ENCODE results near the gene SLC6A11.

SLC6A11 gene

GRCh38 chr3:10816863-10817253 is 830 bp downstream of the SLC6A11 start:
- Histone ChIP-seq H3K4me3 (ENCODE audit: low read length in 2 of 2) (no peak overlapping the region), H3K9me3 (ENCODE audit: control insufficient read depth in 2 of 2, low read length in 2 of 2) (no peaks in the 10 kb centered on the region), H3K27me3 (ENCODE audit: control insufficient read depth in 1 of 2, insufficient read depth in 2 of 2, low read length in 2 of 2) (peaks cover 18 to 26% of the 10 kb centered on the region in 2 donors), H3K4me1 (ENCODE audit: control insufficient read depth, insufficient read depth, low read length) (peaks cover 2% of the 10 kb centered on the region), H3K36me3 (ENCODE audit: control insufficient read depth in 2 of 2, insufficient read depth in 2 of 2, low read length in 2 of 2) (no peaks in the 10 kb centered on the region), H3K9ac (ENCODE audit: low read length in 2 of 2) (no peak overlapping the region), H3K27ac (ENCODE audit: low read length) (no peak overlapping the region)

- H3K9me3 ChIP-seq (ENCODE audit: control insufficient read depth in 2 of 2, low read length in 2 of 2): no peaks in the 10 kb centered on the region
- H3K4me3 ChIP-seq (ENCODE audit: low read length in 2 of 2): no peak overlapping the region
- H3K27me3 ChIP-seq (ENCODE audit: control insufficient read depth in 1 of 2, insufficient read depth in 2 of 2, low read length in 2 of 2): peaks cover 18 to 26% of the 10 kb centered on the region in 2 donors
- no peak overlapping the region for H3K27ac ChIP-seq (ENCODE audit: low read length)
- peaks cover 2% of the 10 kb centered on the region for H3K4me1 ChIP-seq (ENCODE audit: control insufficient read depth, insufficient read depth, low read length)
- H3K9ac ChIP-seq (ENCODE audit: low read length in 2 of 2): no peak overlapping the region
- H3K36me3 ChIP-seq (ENCODE audit: control insufficient read depth in 2 of 2, insufficient read depth in 2 of 2, low read length in 2 of 2): no peaks in the 10 kb centered on the region
Observed at GRCh38 chr3:10817506-10817905, 1.5 kb downstream of the SLC6A11 start.

- Histone ChIP-seq H3K9me3 (ENCODE audit: control insufficient read depth in 2 of 2, low read length in 2 of 2) (no peaks in the 10 kb centered on the region), H3K36me3 (ENCODE audit: control insufficient read depth in 2 of 2, insufficient read depth in 2 of 2, low read length in 2 of 2) (no peaks in the 10 kb centered on the region), H3K4me3 (ENCODE audit: low read length in 2 of 2) (no peak overlapping the region), H3K4me1 (ENCODE audit: control insufficient read depth, insufficient read depth, low read length) (no peaks in the 10 kb centered on the region), H3K9ac (ENCODE audit: low read length in 2 of 2) (no peak overlapping the region), H3K27me3 (ENCODE audit: control insufficient read depth in 1 of 2, insufficient read depth in 2 of 2, low read length in 2 of 2) (peaks cover 7 to 11% of the 10 kb centered on the region in 2 donors), H3K27ac (ENCODE audit: low read length) (no peak overlapping the region)
Observed at GRCh38 chr3:10822055-10822454, 6.0 kb downstream of the SLC6A11 start.

GRCh38 chr3:10822708-10823515 is 6.9 kb downstream of the SLC6A11 start:
- Histone ChIP-seq H3K27me3 (ENCODE audit: control insufficient read depth in 1 of 2, insufficient read depth in 2 of 2, low read length in 2 of 2) (peaks cover 3 to 4% of the 10 kb centered on the region in 2 donors), H3K4me3 (ENCODE audit: low read length in 2 of 2) (no peak overlapping the region), H3K4me1 (ENCODE audit: control insufficient read depth, insufficient read depth, low read length) (no peaks in the 10 kb centered on the region), H3K9ac (ENCODE audit: low read length in 2 of 2) (no peak overlapping the region), H3K27ac (ENCODE audit: low read length) (no peak overlapping the region), H3K9me3 (ENCODE audit: control insufficient read depth in 2 of 2, low read length in 2 of 2) (no peaks in the 10 kb centered on the region), H3K36me3 (ENCODE audit: control insufficient read depth in 2 of 2, insufficient read depth in 2 of 2, low read length in 2 of 2) (no peaks in the 10 kb centered on the region)

- H3K27me3 ChIP-seq (ENCODE audit: control insufficient read depth in 1 of 2, insufficient read depth in 2 of 2, low read length in 2 of 2): peaks cover 3 to 4% of the 10 kb centered on the region in 2 donors
- no peak overlapping the region for H3K4me3 ChIP-seq (ENCODE audit: low read length in 2 of 2)
- H3K36me3 ChIP-seq (ENCODE audit: control insufficient read depth in 2 of 2, insufficient read depth in 2 of 2, low read length in 2 of 2): no peaks in the 10 kb centered on the region
- H3K4me1 ChIP-seq (ENCODE audit: control insufficient read depth, insufficient read depth, low read length): no peaks in the 10 kb centered on the region
- no peaks in the 10 kb centered on the region for H3K9me3 ChIP-seq (ENCODE audit: control insufficient read depth in 2 of 2, low read length in 2 of 2)
- no peak overlapping the region for H3K27ac ChIP-seq (ENCODE audit: low read length)
- no peak overlapping the region for H3K9ac ChIP-seq (ENCODE audit: low read length in 2 of 2)
Observed at GRCh38 chr3:10823516-10823818, 7.4 kb downstream of the SLC6A11 start.

- Histone ChIP-seq H3K4me3 (ENCODE audit: low read length in 2 of 2) (no peak overlapping the region), H3K9me3 (ENCODE audit: control insufficient read depth in 2 of 2, low read length in 2 of 2) (no peaks in the 10 kb centered on the region), H3K36me3 (ENCODE audit: control insufficient read depth in 2 of 2, insufficient read depth in 2 of 2, low read length in 2 of 2) (no peaks in the 10 kb centered on the region), H3K27ac (ENCODE audit: low read length) (no peak overlapping the region), H3K4me1 (ENCODE audit: control insufficient read depth, insufficient read depth, low read length) (no peaks in the 10 kb centered on the region), H3K27me3 (ENCODE audit: control insufficient read depth in 1 of 2, insufficient read depth in 2 of 2, low read length in 2 of 2) (peaks cover 3 to 4% of the 10 kb centered on the region in 2 donors), H3K9ac (ENCODE audit: low read length in 2 of 2) (no peak overlapping the region)
Observed at GRCh38 chr3:10824468-10824867, 8.4 kb downstream of the SLC6A11 start.

GRCh38 chr3:10833855-10834414 is 17.9 kb downstream of the SLC6A11 start:
- Histone ChIP-seq H3K4me3 (ENCODE audit: low read length in 2 of 2) (no peak overlapping the region), H3K9ac (ENCODE audit: low read length in 2 of 2) (no peak overlapping the region), H3K9me3 (ENCODE audit: control insufficient read depth in 2 of 2, low read length in 2 of 2) (no peaks in the 10 kb centered on the region), H3K4me1 (ENCODE audit: control insufficient read depth, insufficient read depth, low read length) (peaks cover 7% of the 10 kb centered on the region), H3K36me3 (ENCODE audit: control insufficient read depth in 2 of 2, insufficient read depth in 2 of 2, low read length in 2 of 2) (no peaks in the 10 kb centered on the region), H3K27ac (ENCODE audit: low read length) (no peak overlapping the region), H3K27me3 (ENCODE audit: control insufficient read depth in 1 of 2, insufficient read depth in 2 of 2, low read length in 2 of 2) (peaks cover 2 to 3% of the 10 kb centered on the region in 2 donors)

GRCh38 chr3:10834951-10835350 is 18.9 kb downstream of the SLC6A11 start:
- peaks cover 7% of the 10 kb centered on the region for H3K4me1 ChIP-seq (ENCODE audit: control insufficient read depth, insufficient read depth, low read length)
- H3K27me3 ChIP-seq (ENCODE audit: control insufficient read depth in 1 of 2, insufficient read depth in 2 of 2, low read length in 2 of 2): peaks cover 2 to 3% of the 10 kb centered on the region in 2 donors
- H3K27ac ChIP-seq (ENCODE audit: low read length): no peak overlapping the region
- H3K4me3 ChIP-seq (ENCODE audit: low read length in 2 of 2): no peak overlapping the region
- H3K9me3 ChIP-seq (ENCODE audit: control insufficient read depth in 2 of 2, low read length in 2 of 2): no peaks in the 10 kb centered on the region
- H3K9ac ChIP-seq (ENCODE audit: low read length in 2 of 2): no peak overlapping the region
- H3K36me3 ChIP-seq (ENCODE audit: control insufficient read depth in 2 of 2, insufficient read depth in 2 of 2, low read length in 2 of 2): no peaks in the 10 kb centered on the region

- Histone ChIP-seq H3K4me3 (ENCODE audit: low read length in 2 of 2) (no peak overlapping the region), H3K9ac (ENCODE audit: low read length in 2 of 2) (no peak overlapping the region)
Observed at GRCh38 chr3:10835406-10835805, 19.4 kb downstream of the SLC6A11 start.

GRCh38 chr3:10836676-10837075 is 20.6 kb downstream of the SLC6A11 start:
- peaks cover 2 to 3% of the 10 kb centered on the region in 2 donors for H3K27me3 ChIP-seq (ENCODE audit: control insufficient read depth in 1 of 2, insufficient read depth in 2 of 2, low read length in 2 of 2)
- peaks cover 7% of the 10 kb centered on the region for H3K4me1 ChIP-seq (ENCODE audit: control insufficient read depth, insufficient read depth, low read length)
- H3K9me3 ChIP-seq (ENCODE audit: control insufficient read depth in 2 of 2, low read length in 2 of 2): no peaks in the 10 kb centered on the region
- H3K4me3 ChIP-seq (ENCODE audit: low read length in 2 of 2): no peak overlapping the region
- H3K36me3 ChIP-seq (ENCODE audit: control insufficient read depth in 2 of 2, insufficient read depth in 2 of 2, low read length in 2 of 2): no peaks in the 10 kb centered on the region
- H3K27ac ChIP-seq (ENCODE audit: low read length): no peak overlapping the region
- no peak overlapping the region for H3K9ac ChIP-seq (ENCODE audit: low read length in 2 of 2)

More at GRCh38 chr3:10835406-10835805, 19.4 kb downstream of the SLC6A11 start:
- Histone ChIP-seq H3K36me3 (ENCODE audit: control insufficient read depth in 2 of 2, insufficient read depth in 2 of 2, low read length in 2 of 2) (no peaks in the 10 kb centered on the region), H3K9me3 (ENCODE audit: control insufficient read depth in 2 of 2, low read length in 2 of 2) (no peaks in the 10 kb centered on the region), H3K27me3 (ENCODE audit: control insufficient read depth in 1 of 2, insufficient read depth in 2 of 2, low read length in 2 of 2) (peaks cover 2 to 3% of the 10 kb centered on the region in 2 donors), H3K27ac (ENCODE audit: low read length) (no peak overlapping the region), H3K4me1 (ENCODE audit: control insufficient read depth, insufficient read depth, low read length) (peaks cover 7% of the 10 kb centered on the region)

- Histone ChIP-seq H3K36me3 (ENCODE audit: control insufficient read depth in 2 of 2, insufficient read depth in 2 of 2, low read length in 2 of 2) (no peaks in the 10 kb centered on the region), H3K4me3 (ENCODE audit: low read length in 2 of 2) (no peak overlapping the region), H3K9ac (ENCODE audit: low read length in 2 of 2) (no peak overlapping the region), H3K27ac (ENCODE audit: low read length) (no peak overlapping the region), H3K27me3 (ENCODE audit: control insufficient read depth in 1 of 2, insufficient read depth in 2 of 2, low read length in 2 of 2) (peaks cover 2 to 3% of the 10 kb centered on the region in 2 donors), H3K9me3 (ENCODE audit: control insufficient read depth in 2 of 2, low read length in 2 of 2) (no peaks in the 10 kb centered on the region), H3K4me1 (ENCODE audit: control insufficient read depth, insufficient read depth, low read length) (peaks cover 7% of the 10 kb centered on the region)
Observed at GRCh38 chr3:10837849-10838248, 21.8 kb downstream of the SLC6A11 start.

Measured in stomach smooth muscle (tissue), 2 donors.